ENCODE data around the gene ARG2. TPM values are rescaled to one million over a fixed set of nuclear protein-coding genes. Genes with fewer than 3 reads are reported as not detected.

ARG2 gene
- total and polyA plus RNA-seq, 5 donors from 2014 or later: 0.96 to 4.3 (median 1.0) TPM

- Histone ChIP-seq H3K27me3 (ENCODE audit: control insufficient read depth, insufficient read depth, low read length) (no peaks in the 10 kb centered on the region), H3K4me3 (ENCODE audit: low read depth, low read length) (no peak overlapping the region), H3K27ac (ENCODE audit: insufficient read depth, low read length, poor library complexity, severe bottlenecking) (no peak overlapping the region), H3K36me3 (ENCODE audit: control insufficient read depth, insufficient read depth, low read length) (no peaks in the 10 kb centered on the region), H3K9me3 (ENCODE audit: control insufficient read depth in 2 of 2, low read length in 2 of 2) (no peaks in the 10 kb centered on the region), H3K4me1 (ENCODE audit: control insufficient read depth, insufficient read depth, low read length, poor library complexity, severe bottlenecking) (peaks cover 4% of the 10 kb centered on the region)
- H3K27ac Mint-ChIP-seq: no peak overlapping the region
- no peaks in the 10 kb centered on the region for H3K36me3 Mint-ChIP-seq
- no peaks in the 10 kb centered on the region for H3K4me1 Mint-ChIP-seq
- H3K4me3 Mint-ChIP-seq: no peak overlapping the region
- DNase-seq (no peak), ATAC-seq (ENCODE audit: low read depth in 2 of 2) (no peak)
- H3K27me3 Mint-ChIP-seq: peaks cover 7% of the 10 kb centered on the region
- H3K9me3 Mint-ChIP-seq: no peaks in the 10 kb centered on the region
Measured at GRCh38 chr14:67574806-67575205, 44.9 kb upstream of the ARG2 start.

- H3K27ac ChIP-seq (ENCODE audit: insufficient read depth, low read length, poor library complexity, severe bottlenecking): no peak overlapping the region
- ATAC-seq (ENCODE audit: low read depth in 2 of 2) (no peak), DNase-seq (no peak)
- H3K27me3 ChIP-seq (ENCODE audit: control insufficient read depth, insufficient read depth, low read length): no peaks in the 10 kb centered on the region
- H3K4me1 ChIP-seq (ENCODE audit: control insufficient read depth, insufficient read depth, low read length, poor library complexity, severe bottlenecking): peaks cover 4% of the 10 kb centered on the region
- H3K4me3 Mint-ChIP-seq: no peak overlapping the region
- H3K4me1 Mint-ChIP-seq: no peaks in the 10 kb centered on the region
- no peaks in the 10 kb centered on the region for H3K36me3 Mint-ChIP-seq
- H3K27me3 Mint-ChIP-seq: peaks cover 7% of the 10 kb centered on the region
- H3K36me3 ChIP-seq (ENCODE audit: control insufficient read depth, insufficient read depth, low read length): no peaks in the 10 kb centered on the region
- no peak overlapping the region for H3K4me3 ChIP-seq (ENCODE audit: low read depth, low read length)
- no peaks in the 10 kb centered on the region for H3K9me3 ChIP-seq (ENCODE audit: control insufficient read depth in 2 of 2, low read length in 2 of 2)
- H3K9me3 Mint-ChIP-seq: no peaks in the 10 kb centered on the region
- no peak overlapping the region for H3K27ac Mint-ChIP-seq
Measured at GRCh38 chr14:67575684-67576083, 44.0 kb upstream of the ARG2 start.

- peaks cover 3% of the 10 kb centered on the region for H3K27me3 Mint-ChIP-seq
- no peak for DNase-seq
Measured at GRCh38 chr14:67576216-67576955, 43.3 kb upstream of the ARG2 start.

DNA sequence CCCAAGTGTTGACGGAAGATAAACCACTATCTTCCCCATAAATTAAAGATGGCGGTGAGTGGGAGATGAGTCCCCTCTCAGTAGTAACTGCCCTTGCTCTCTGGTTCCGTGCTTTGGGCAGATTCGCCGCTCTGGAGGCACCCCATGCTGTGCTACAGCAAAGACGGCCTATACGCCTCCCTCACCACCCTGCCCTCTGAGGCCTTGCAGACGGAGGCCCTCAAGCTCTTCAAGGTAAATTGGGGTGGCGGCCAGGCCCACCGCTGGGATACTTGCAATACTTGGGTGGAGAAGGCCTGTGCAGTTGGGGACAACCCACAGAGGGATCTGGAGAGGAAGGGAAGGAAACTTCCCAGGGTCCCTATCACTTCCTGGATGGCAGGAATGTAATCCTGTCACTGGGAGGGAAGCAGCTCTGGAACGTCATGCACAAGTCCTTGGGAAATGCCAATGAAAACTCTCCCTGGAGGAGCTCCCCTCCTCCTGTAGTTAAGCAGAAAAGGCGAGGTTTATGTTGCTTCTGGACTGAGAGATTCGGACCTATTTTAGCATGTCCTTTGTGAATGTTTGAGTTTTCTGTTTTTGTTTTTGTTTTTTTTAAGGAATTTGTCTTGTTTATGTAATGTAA is 42.4 kb upstream of the ARG2 start:
- Mint-ChIP-seq H3K27me3 (no peaks in the 10 kb centered on the region), H3K9me3 (no peaks in the 10 kb centered on the region), H3K4me3 (no peak overlapping the region), H3K4me1 (no peaks in the 10 kb centered on the region), H3K27ac (no peak overlapping the region), H3K36me3 (no peaks in the 10 kb centered on the region)
- H3K27ac ChIP-seq (ENCODE audit: insufficient read depth, low read length, poor library complexity, severe bottlenecking): no peak overlapping the region
- ATAC-seq (ENCODE audit: low read depth in 2 of 2) (no peak), DNase-seq (no peak)
- no peaks in the 10 kb centered on the region for H3K9me3 ChIP-seq (ENCODE audit: control insufficient read depth in 2 of 2, low read length in 2 of 2)
- no peaks in the 10 kb centered on the region for H3K4me1 ChIP-seq (ENCODE audit: control insufficient read depth, insufficient read depth, low read length, poor library complexity, severe bottlenecking)
- H3K4me3 ChIP-seq (ENCODE audit: low read depth, low read length): no peak overlapping the region
- H3K36me3 ChIP-seq (ENCODE audit: control insufficient read depth, insufficient read depth, low read length): no peaks in the 10 kb centered on the region
- no peaks in the 10 kb centered on the region for H3K27me3 ChIP-seq (ENCODE audit: control insufficient read depth, insufficient read depth, low read length)

More at GRCh38 chr14:67576216-67576955, 43.3 kb upstream of the ARG2 start:
- Histone ChIP-seq H3K9me3 (ENCODE audit: control insufficient read depth in 2 of 2, low read length in 2 of 2) (no peaks in the 10 kb centered on the region), H3K27ac (ENCODE audit: insufficient read depth, low read length, poor library complexity, severe bottlenecking) (no peak overlapping the region), H3K36me3 (ENCODE audit: control insufficient read depth, insufficient read depth, low read length) (no peaks in the 10 kb centered on the region), H3K27me3 (ENCODE audit: control insufficient read depth, insufficient read depth, low read length) (no peaks in the 10 kb centered on the region), H3K4me3 (ENCODE audit: low read depth, low read length) (no peak overlapping the region), H3K4me1 (ENCODE audit: control insufficient read depth, insufficient read depth, low read length, poor library complexity, severe bottlenecking) (peaks cover under 1% of the 10 kb centered on the region)
- Mint-ChIP-seq H3K9me3 (no peaks in the 10 kb centered on the region), H3K36me3 (no peaks in the 10 kb centered on the region), H3K4me1 (no peaks in the 10 kb centered on the region), H3K4me3 (no peak overlapping the region), H3K27ac (no peak overlapping the region)
- no peak for ATAC-seq (ENCODE audit: low read depth in 2 of 2)

GRCh38 chr14:67577909-67578749 is 41.6 kb upstream of the ARG2 start:
- Histone ChIP-seq H3K4me1 (ENCODE audit: control insufficient read depth, insufficient read depth, low read length, poor library complexity, severe bottlenecking) (no peaks in the 10 kb centered on the region), H3K4me3 (ENCODE audit: low read depth, low read length) (no peak overlapping the region), H3K27me3 (ENCODE audit: control insufficient read depth, insufficient read depth, low read length) (no peaks in the 10 kb centered on the region), H3K36me3 (ENCODE audit: control insufficient read depth, insufficient read depth, low read length) (no peaks in the 10 kb centered on the region), H3K9me3 (ENCODE audit: control insufficient read depth in 2 of 2, low read length in 2 of 2) (no peaks in the 10 kb centered on the region), H3K27ac (ENCODE audit: insufficient read depth, low read length, poor library complexity, severe bottlenecking) (no peak overlapping the region)
- DNase-seq (no peak), ATAC-seq (ENCODE audit: low read depth in 2 of 2) (no peak)
- H3K27me3 Mint-ChIP-seq: no peaks in the 10 kb centered on the region
- H3K9me3 Mint-ChIP-seq: no peaks in the 10 kb centered on the region
- H3K36me3 Mint-ChIP-seq: no peaks in the 10 kb centered on the region
- no peak overlapping the region for H3K4me3 Mint-ChIP-seq
- no peak overlapping the region for H3K27ac Mint-ChIP-seq
- no peaks in the 10 kb centered on the region for H3K4me1 Mint-ChIP-seq

DNA sequence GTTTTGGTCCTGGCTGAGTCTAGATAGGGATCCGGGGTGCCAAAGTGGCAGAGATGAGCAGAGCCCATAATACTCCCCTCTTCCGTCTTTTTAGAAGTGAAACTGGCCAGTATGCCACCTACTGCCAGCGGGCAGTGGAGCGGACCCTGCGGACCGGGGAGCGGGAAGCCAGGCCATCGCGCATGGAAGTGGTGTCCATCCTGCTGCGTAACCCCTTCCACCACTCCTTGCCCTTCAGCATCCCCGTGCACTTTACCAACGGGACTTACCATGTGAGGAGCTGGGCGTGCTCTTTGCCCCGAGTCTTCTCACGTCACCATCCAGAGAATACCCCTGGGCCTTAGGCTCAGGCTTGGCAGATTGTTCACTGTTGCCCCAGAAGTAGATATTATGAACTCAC is 40.7 kb upstream of the ARG2 start:
- Mint-ChIP-seq H3K9me3 (no peaks in the 10 kb centered on the region), H3K4me3 (no peak overlapping the region), H3K4me1 (no peaks in the 10 kb centered on the region), H3K27ac (no peak overlapping the region), H3K36me3 (no peaks in the 10 kb centered on the region), H3K27me3 (no peaks in the 10 kb centered on the region)
- Histone ChIP-seq H3K27ac (ENCODE audit: insufficient read depth, low read length, poor library complexity, severe bottlenecking) (no peak overlapping the region), H3K9me3 (ENCODE audit: control insufficient read depth in 2 of 2, low read length in 2 of 2) (no peaks in the 10 kb centered on the region), H3K36me3 (ENCODE audit: control insufficient read depth, insufficient read depth, low read length) (no peaks in the 10 kb centered on the region), H3K4me3 (ENCODE audit: low read depth, low read length) (no peak overlapping the region), H3K27me3 (ENCODE audit: control insufficient read depth, insufficient read depth, low read length) (no peaks in the 10 kb centered on the region), H3K4me1 (ENCODE audit: control insufficient read depth, insufficient read depth, low read length, poor library complexity, severe bottlenecking) (no peaks in the 10 kb centered on the region)
- DNase-seq (no peak), ATAC-seq (ENCODE audit: low read depth in 2 of 2) (no peak)

DNA sequence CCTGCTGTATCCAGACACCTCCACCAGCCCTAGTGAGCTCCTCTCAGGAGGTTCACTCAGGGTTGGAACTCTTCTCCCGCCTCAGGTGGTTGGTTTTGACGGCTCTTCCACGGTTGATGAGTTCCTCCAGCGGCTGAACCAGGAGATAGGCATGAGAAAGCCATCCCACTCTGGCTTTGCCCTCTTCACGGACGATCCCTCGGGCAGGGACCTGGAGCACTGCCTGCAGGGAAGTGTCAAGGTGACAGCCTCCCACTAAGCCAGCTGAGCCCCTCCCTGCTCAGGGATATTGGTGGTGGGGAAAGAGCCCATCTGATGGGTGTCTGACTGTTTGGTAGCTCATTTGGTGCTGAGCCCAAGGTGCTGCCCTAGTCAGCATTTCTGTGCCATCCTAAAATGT is 40.1 kb upstream of the ARG2 start:
- Histone ChIP-seq H3K36me3 (ENCODE audit: control insufficient read depth, insufficient read depth, low read length) (no peaks in the 10 kb centered on the region), H3K4me1 (ENCODE audit: control insufficient read depth, insufficient read depth, low read length, poor library complexity, severe bottlenecking) (no peaks in the 10 kb centered on the region), H3K27ac (ENCODE audit: insufficient read depth, low read length, poor library complexity, severe bottlenecking) (no peak overlapping the region), H3K27me3 (ENCODE audit: control insufficient read depth, insufficient read depth, low read length) (no peaks in the 10 kb centered on the region), H3K4me3 (ENCODE audit: low read depth, low read length) (no peak overlapping the region), H3K9me3 (ENCODE audit: control insufficient read depth in 2 of 2, low read length in 2 of 2) (no peaks in the 10 kb centered on the region)
- no peaks in the 10 kb centered on the region for H3K4me1 Mint-ChIP-seq
- no peaks in the 10 kb centered on the region for H3K36me3 Mint-ChIP-seq
- no peaks in the 10 kb centered on the region for H3K27me3 Mint-ChIP-seq
- ATAC-seq (ENCODE audit: low read depth in 2 of 2) (no peak), DNase-seq (no peak)
- no peak overlapping the region for H3K27ac Mint-ChIP-seq
- H3K4me3 Mint-ChIP-seq: no peak overlapping the region
- H3K9me3 Mint-ChIP-seq: no peaks in the 10 kb centered on the region
